T-helper 1 cell treated with Interleukin-12 subunit alpha and Interleukin-12 subunit beta and Interleukin-4 antibody, amounts not matched to agents 30 μg/mL and 1 μg/mL, for 36 hours (primary cell): ENCODE measurements around the gene THEMIS2.
A peak's percentile ranks its signal among the peaks of the same experiment; 100 is the strongest.

Experiments
- H3K27ac Mint-ChIP-seq: one replicate; pipeline ENCODE4 v1.8.0; 2021; ENCODE audit warnings: mild to moderate bottlenecking, mixed read lengths
- H3K27me3 Mint-ChIP-seq: one replicate; pipeline ENCODE4 v1.8.0; 2021; ENCODE audit warnings: low read depth, mixed read lengths
- H3K36me3 Mint-ChIP-seq: one replicate; pipeline ENCODE4 v1.8.0; 2021; ENCODE audit warnings: low read depth, mixed read lengths
- H3K4me1 Mint-ChIP-seq: one replicate; pipeline ENCODE4 v1.8.0; 2021; ENCODE audit warnings: low read depth, mixed read lengths
- H3K4me3 Mint-ChIP-seq: one replicate; pipeline ENCODE4 v1.8.0; 2021; ENCODE audit warnings: mild to moderate bottlenecking, moderate library complexity, mixed read lengths
- H3K9me3 Mint-ChIP-seq: one replicate; pipeline ENCODE4 v1.8.0; 2021; ENCODE audit warnings: mixed read lengths

Gene THEMIS2

GRCh38 chr1:27886744-27887143 is 14.4 kb downstream of the THEMIS2 start:
- H3K4me3 Mint-ChIP-seq, result peak overlapping the region; percentile 70
- H3K9me3 Mint-ChIP-seq, result no peaks in the 10 kb centered on the region
- H3K27ac Mint-ChIP-seq, result peak overlapping the region; percentile 92
- H3K36me3 Mint-ChIP-seq, result peaks cover 74% of the 10 kb centered on the region
- no peaks in the 10 kb centered on the region for H3K27me3 Mint-ChIP-seq
- peaks cover 70% of the 10 kb centered on the region for H3K4me1 Mint-ChIP-seq

- Mint-ChIP-seq H3K4me1 (peaks cover 77% of the 10 kb centered on the region), H3K9me3 (no peaks in the 10 kb centered on the region), H3K4me3 (peak overlapping the region; percentile 70), H3K27ac (peak overlapping the region; percentile 92), H3K27me3 (no peaks in the 10 kb centered on the region), H3K36me3 (peaks cover 77% of the 10 kb centered on the region)
Measured at GRCh38 chr1:27887215-27888021, 15.1 kb downstream of the THEMIS2 start.

- peaks cover 70% of the 10 kb centered on the region for H3K4me1 Mint-ChIP-seq
- no peaks in the 10 kb centered on the region for H3K9me3 Mint-ChIP-seq
- H3K27ac Mint-ChIP-seq, result peak overlapping the region; percentile 71
- H3K36me3 Mint-ChIP-seq, result peaks cover 76% of the 10 kb centered on the region
- H3K27me3 Mint-ChIP-seq, result no peaks in the 10 kb centered on the region
- no peak overlapping the region for H3K4me3 Mint-ChIP-seq
Measured at GRCh38 chr1:27889506-27889905, 17.2 kb downstream of the THEMIS2 start.

GRCh38 chr1:27891196-27891889 is 19.0 kb downstream of the THEMIS2 start:
- H3K27me3 Mint-ChIP-seq, result no peaks in the 10 kb centered on the region
- H3K27ac Mint-ChIP-seq, result peak overlapping the region; percentile 95
- peaks cover 72% of the 10 kb centered on the region for H3K36me3 Mint-ChIP-seq
- H3K4me1 Mint-ChIP-seq, result peaks cover 56% of the 10 kb centered on the region
- H3K4me3 Mint-ChIP-seq, result peak overlapping the region; percentile 62
- H3K9me3 Mint-ChIP-seq, result no peaks in the 10 kb centered on the region

GRCh38 chr1:27894521-27894920 is 22.2 kb downstream of the THEMIS2 start:
- H3K9me3 Mint-ChIP-seq, result no peaks in the 10 kb centered on the region
- peaks cover 36% of the 10 kb centered on the region for H3K4me1 Mint-ChIP-seq
- H3K27ac Mint-ChIP-seq, result peak overlapping the region; percentile 33
- H3K4me3 Mint-ChIP-seq, result no peak overlapping the region
- no peaks in the 10 kb centered on the region for H3K27me3 Mint-ChIP-seq
- H3K36me3 Mint-ChIP-seq, result peaks cover 57% of the 10 kb centered on the region

GRCh38 chr1:27906759-27907158 is 34.4 kb downstream of the THEMIS2 start:
- H3K9me3 Mint-ChIP-seq, result no peaks in the 10 kb centered on the region
- peaks cover 4% of the 10 kb centered on the region for H3K4me1 Mint-ChIP-seq
- peaks cover 21% of the 10 kb centered on the region for H3K36me3 Mint-ChIP-seq
- H3K27ac Mint-ChIP-seq, result no peak overlapping the region
- no peak overlapping the region for H3K4me3 Mint-ChIP-seq
- no peaks in the 10 kb centered on the region for H3K27me3 Mint-ChIP-seq

- peaks cover 3% of the 10 kb centered on the region for H3K27me3 Mint-ChIP-seq
- peaks cover 18% of the 10 kb centered on the region for H3K36me3 Mint-ChIP-seq
- peak overlapping the region; percentile 28 for H3K4me3 Mint-ChIP-seq
- H3K9me3 Mint-ChIP-seq, result peaks cover 5% of the 10 kb centered on the region
- H3K4me1 Mint-ChIP-seq, result peaks cover 14% of the 10 kb centered on the region
- peak overlapping the region; percentile 76 for H3K27ac Mint-ChIP-seq
Measured at GRCh38 chr1:27912429-27912828, 40.1 kb downstream of the THEMIS2 start.

- peak overlapping the region; percentile 99 for H3K27ac Mint-ChIP-seq
- H3K4me1 Mint-ChIP-seq, result peaks cover 14% of the 10 kb centered on the region
- H3K27me3 Mint-ChIP-seq, result peaks cover 20% of the 10 kb centered on the region
- peaks cover 11% of the 10 kb centered on the region for H3K36me3 Mint-ChIP-seq
- peaks cover 5% of the 10 kb centered on the region for H3K9me3 Mint-ChIP-seq
- peak overlapping the region; percentile 99 for H3K4me3 Mint-ChIP-seq
Measured at GRCh38 chr1:27915082-27915575, 42.8 kb downstream of the THEMIS2 start.

- Mint-ChIP-seq H3K27me3 (peaks cover 24% of the 10 kb centered on the region), H3K4me1 (no peaks in the 10 kb centered on the region), H3K27ac (no peak overlapping the region), H3K9me3 (no peaks in the 10 kb centered on the region), H3K36me3 (no peaks in the 10 kb centered on the region), H3K4me3 (no peak overlapping the region)
Measured at GRCh38 chr1:27922272-27922671, 49.9 kb downstream of the THEMIS2 start.

GRCh38 chr1:27928216-27928954 is 56.0 kb downstream of the THEMIS2 start:
- Mint-ChIP-seq H3K4me3 (no peak overlapping the region), H3K27me3 (peaks cover 9% of the 10 kb centered on the region), H3K36me3 (peaks cover 1% of the 10 kb centered on the region), H3K9me3 (no peaks in the 10 kb centered on the region), H3K27ac (no peak overlapping the region), H3K4me1 (peaks cover 17% of the 10 kb centered on the region)

- peak overlapping the region; percentile 12 for H3K4me3 Mint-ChIP-seq
- no peaks in the 10 kb centered on the region for H3K9me3 Mint-ChIP-seq
- peak overlapping the region; percentile 81 for H3K27ac Mint-ChIP-seq
- peaks cover 1% of the 10 kb centered on the region for H3K36me3 Mint-ChIP-seq
- H3K27me3 Mint-ChIP-seq, result peaks cover 14% of the 10 kb centered on the region
- H3K4me1 Mint-ChIP-seq, result peaks cover 29% of the 10 kb centered on the region
Measured at GRCh38 chr1:27931184-27931583, 58.8 kb downstream of the THEMIS2 start.

- H3K27ac Mint-ChIP-seq, result no peak overlapping the region
- peaks cover 29% of the 10 kb centered on the region for H3K4me1 Mint-ChIP-seq
- H3K36me3 Mint-ChIP-seq, result peaks cover 1% of the 10 kb centered on the region
Measured at GRCh38 chr1:27931759-27932158, 59.4 kb downstream of the THEMIS2 start.

GRCh38 chr1:27934818-27935549 is 62.6 kb downstream of the THEMIS2 start, which contains the start of gene SMPDL3B:
TSS of gene SMPDL3B (plus strand) at chr1:27935000. CDS start at chr1:27935184, 184 bp downstream.
- H3K27ac Mint-ChIP-seq, result peak within 1 kb of the TSS; percentile 10
- H3K27me3 Mint-ChIP-seq, result peaks cover 14% of the 10 kb centered on the region
- H3K4me3 Mint-ChIP-seq, result peak within 1 kb of the TSS; percentile 61
- H3K9me3 Mint-ChIP-seq, result no peaks in the 10 kb centered on the region
- peaks cover 35% of the 10 kb centered on the region for H3K4me1 Mint-ChIP-seq
- H3K36me3 Mint-ChIP-seq, result peaks cover 1% of the 10 kb centered on the region

More at GRCh38 chr1:27931759-27932158, 59.4 kb downstream of the THEMIS2 start:
- no peak overlapping the region for H3K4me3 Mint-ChIP-seq
- H3K27me3 Mint-ChIP-seq, result peaks cover 14% of the 10 kb centered on the region
- no peaks in the 10 kb centered on the region for H3K9me3 Mint-ChIP-seq

- H3K27me3 Mint-ChIP-seq, result peaks cover 14% of the 10 kb centered on the region
- H3K36me3 Mint-ChIP-seq, result peaks cover 1% of the 10 kb centered on the region
- peak overlapping the region; percentile 61 for H3K4me3 Mint-ChIP-seq
- H3K27ac Mint-ChIP-seq, result peak overlapping the region; percentile 10
- H3K4me1 Mint-ChIP-seq, result peaks cover 41% of the 10 kb centered on the region
- H3K9me3 Mint-ChIP-seq, result no peaks in the 10 kb centered on the region
Measured at GRCh38 chr1:27935721-27936120, 63.4 kb downstream of the THEMIS2 start.
